MCF 10A (cell line): Measurements from ENCODE around the gene STK16. TPM values are rescaled to one million over a fixed set of nuclear protein-coding genes. Genes with fewer than 3 reads are reported as not detected.

Experiments used
- BruUV-seq: library from RNA; stranded (reverse); fragments of 400-500 nt; replicated peaks from 2 replicates; lab custom pipeline; 2021; lab: Mats Ljungman, UMichigan
- CTCF ChIA-PET: fragments of 300-600 bp; sonication (Branson Sonifier 250); formaldehyde crosslinking; extraction: SDS; loops from one replicate; lab custom pipeline; 2021; ENCODE audit warnings: antibody characterized with exemption, inconsistent platforms; lab: Yijun Ruan, JAX
- POLR2A ChIA-PET: fragments of 300-600, 350-650 bp; sonication (Branson Sonifier 250); formaldehyde crosslinking; extraction: SDS; loops from one replicate; lab custom pipeline; 2020; ENCODE audit warnings: antibody characterized with exemption, inconsistent platforms; lab: Yijun Ruan, JAX
- DNase-seq: peaks from one replicate; pipeline ENCODE4 v3.0.0-alpha.2; 2018; ENCODE audit not compliant: unreplicated experiment
- H3K27ac Mint-ChIP-seq: one replicate; pipeline ENCODE4 v1.8.0; 2022; ENCODE audit warnings: mild to moderate bottlenecking, low read depth, mixed read lengths; ENCODE audit not compliant: unreplicated experiment
- H3K27me3 Mint-ChIP-seq: one replicate; pipeline ENCODE4 v1.8.0; 2022; ENCODE audit warnings: mixed read lengths; ENCODE audit not compliant: insufficient read depth, unreplicated experiment
- H3K36me3 Mint-ChIP-seq: one replicate; pipeline ENCODE4 v1.8.0; 2022; ENCODE audit warnings: mild to moderate bottlenecking, moderate library complexity, mixed read lengths; ENCODE audit not compliant: insufficient read depth, unreplicated experiment
- H3K4me1 Mint-ChIP-seq: one replicate; pipeline ENCODE4 v1.8.0; 2022; ENCODE audit warnings: mixed read lengths; ENCODE audit not compliant: insufficient read depth, unreplicated experiment
- H3K4me3 Mint-ChIP-seq: one replicate; pipeline ENCODE4 v1.8.0; 2022; ENCODE audit warnings: mild to moderate bottlenecking, moderate library complexity, mixed read lengths; ENCODE audit not compliant: unreplicated experiment
- H3K9me3 Mint-ChIP-seq: one replicate; pipeline ENCODE4 v1.8.0; 2022; ENCODE audit warnings: mixed read lengths; ENCODE audit not compliant: unreplicated experiment
- intact Hi-C: fragments of 100-400 bp; cut with micrococcal nuclease; formaldehyde crosslinking; loops from 2 replicates; pipeline ENCODE4 v1.14.1; 2022
- total RNA-seq: library from RNA; stranded (reverse); gene quantifications from 2 replicates; pipeline ENCODE4 v1.2.3, GENCODE V29; 2022
- TF ChIP-seq, protein P1 (sequence below): fragments of 200-600 bp; IDR thresholded peaks from one replicate; pipeline ENCODE4 v1.8.0; 2022; ENCODE audit warnings: antibody characterized with exemption, mild to moderate bottlenecking; ENCODE audit not compliant: unreplicated experiment

STK16 gene
- total RNA-seq, 1 experiment from 2014 or later, result 33.4 TPM

DNA sequence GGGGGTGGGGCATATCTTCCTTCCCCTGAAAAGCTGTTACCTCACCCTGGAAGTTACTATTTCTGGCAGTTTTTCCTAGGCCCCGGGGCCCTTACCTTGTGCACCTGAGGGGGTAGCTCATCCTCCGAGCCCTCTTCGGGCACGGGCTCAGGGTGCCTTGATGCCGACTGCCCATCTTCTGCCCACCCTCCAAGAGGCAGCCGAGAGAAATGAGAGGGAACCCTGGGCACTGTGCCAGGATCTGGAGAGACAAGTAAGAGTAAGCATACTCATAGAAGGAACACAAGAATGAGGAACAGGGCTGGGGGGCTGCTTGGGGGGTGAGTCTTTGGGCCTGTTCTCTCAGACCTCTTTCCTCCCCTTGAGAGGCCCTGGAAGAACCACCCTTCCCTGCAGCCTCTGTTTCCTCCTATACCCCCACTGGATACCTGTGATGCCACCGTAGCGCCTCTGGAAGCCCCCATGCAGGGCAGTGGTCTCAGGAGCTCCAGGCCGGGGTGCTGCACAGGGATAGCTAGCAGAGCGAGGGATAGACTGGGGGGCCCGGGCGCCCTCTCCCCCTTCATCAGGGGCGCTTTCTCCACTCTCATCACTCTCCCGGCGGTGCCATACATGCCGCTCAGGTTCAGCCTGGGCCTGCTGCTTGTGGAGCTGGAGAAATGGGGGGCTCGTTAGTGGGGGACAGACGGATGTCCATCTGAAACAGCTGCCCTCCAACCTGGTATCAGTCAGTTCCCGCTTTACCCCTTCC lies 24.5 kb upstream of the STK16 start:
- no peak overlapping the region for H3K27ac Mint-ChIP-seq
- DNase-seq, result no peak
- intact Hi-C loops, result no loop called here
- H3K27me3 Mint-ChIP-seq, result no peaks in the 10 kb centered on the region
- TF ChIP-seq, protein P1, sequence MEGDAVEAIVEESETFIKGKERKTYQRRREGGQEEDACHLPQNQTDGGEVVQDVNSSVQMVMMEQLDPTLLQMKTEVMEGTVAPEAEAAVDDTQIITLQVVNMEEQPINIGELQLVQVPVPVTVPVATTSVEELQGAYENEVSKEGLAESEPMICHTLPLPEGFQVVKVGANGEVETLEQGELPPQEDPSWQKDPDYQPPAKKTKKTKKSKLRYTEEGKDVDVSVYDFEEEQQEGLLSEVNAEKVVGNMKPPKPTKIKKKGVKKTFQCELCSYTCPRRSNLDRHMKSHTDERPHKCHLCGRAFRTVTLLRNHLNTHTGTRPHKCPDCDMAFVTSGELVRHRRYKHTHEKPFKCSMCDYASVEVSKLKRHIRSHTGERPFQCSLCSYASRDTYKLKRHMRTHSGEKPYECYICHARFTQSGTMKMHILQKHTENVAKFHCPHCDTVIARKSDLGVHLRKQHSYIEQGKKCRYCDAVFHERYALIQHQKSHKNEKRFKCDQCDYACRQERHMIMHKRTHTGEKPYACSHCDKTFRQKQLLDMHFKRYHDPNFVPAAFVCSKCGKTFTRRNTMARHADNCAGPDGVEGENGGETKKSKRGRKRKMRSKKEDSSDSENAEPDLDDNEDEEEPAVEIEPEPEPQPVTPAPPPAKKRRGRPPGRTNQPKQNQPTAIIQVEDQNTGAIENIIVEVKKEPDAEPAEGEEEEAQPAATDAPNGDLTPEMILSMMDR, result no peak
- no TSS peak for BruUV-seq
- ChIA-PET POLR2A (interaction anchor here (1.2 to 6.3 kb wide), 4 partner anchors 8 to 44 kb away, joined by 3 to 127 read pairs (median 54); partner anchors contain the start of genes ANKZF1, ATG9A, CNPPD1 and GLB1L), CTCF (interaction anchor here (0.7 to 2.9 kb wide), 6 partner anchors 24 to 74 kb away, joined by 3 to 17 read pairs (median 3); partner anchors contain the start of genes GLB1L and STK16)
- H3K4me3 Mint-ChIP-seq, result no peak overlapping the region
- H3K9me3 Mint-ChIP-seq, result no peaks in the 10 kb centered on the region
- H3K4me1 Mint-ChIP-seq, result no peaks in the 10 kb centered on the region
- peaks cover 43% of the 10 kb centered on the region for H3K36me3 Mint-ChIP-seq

DNA sequence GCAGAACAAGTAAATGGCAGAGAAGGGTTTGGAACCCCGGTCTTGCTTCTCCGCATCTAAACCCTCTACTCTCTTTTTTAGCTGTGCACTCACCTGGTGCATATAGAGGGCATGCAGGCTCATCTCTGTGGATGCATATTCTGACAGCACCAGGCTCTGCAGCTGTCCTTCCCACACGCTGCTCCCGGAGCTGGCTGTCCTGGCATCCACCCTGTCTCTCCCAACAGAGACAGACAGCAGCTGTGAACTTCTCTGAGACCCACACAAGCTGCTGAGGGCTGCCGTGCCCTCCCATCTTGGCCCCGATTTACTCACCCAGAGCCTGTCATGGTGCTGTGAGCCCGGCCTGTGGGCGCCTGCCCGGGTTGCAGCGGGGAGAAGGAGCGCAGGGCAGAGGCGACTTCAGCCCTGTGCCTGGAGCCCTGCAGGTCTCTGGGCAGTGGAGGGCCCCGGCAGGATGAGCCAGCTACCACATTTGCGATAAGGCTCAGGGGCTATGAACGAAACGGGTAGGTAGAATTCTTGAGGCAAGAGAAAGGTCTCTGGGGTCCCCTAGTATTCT lies 23.2 kb upstream of the STK16 start:
- no peaks in the 10 kb centered on the region for H3K9me3 Mint-ChIP-seq
- H3K4me1 Mint-ChIP-seq, result no peaks in the 10 kb centered on the region
- peaks cover 50% of the 10 kb centered on the region for H3K36me3 Mint-ChIP-seq
- intact Hi-C loops, result no loop called here
- DNase-seq, result no peak
- TF ChIP-seq, protein P1, result no peak
- POLR2A ChIA-PET, result interaction anchor here (0.6 to 1.2 kb wide), 3 partner anchors 23 to 71 kb away, joined by 3 to 4 read pairs (median 3); partner anchors contain the start of genes DNAJB2 and GLB1L
- BruUV-seq, result no TSS peak
- no peak overlapping the region for H3K4me3 Mint-ChIP-seq
- H3K27ac Mint-ChIP-seq, result no peak overlapping the region
- CTCF ChIA-PET, result interaction anchor here (0.6 to 2.9 kb wide), 4 partner anchors 27 to 146 kb away, joined by 3 to 17 read pairs (median 3); no protein-coding TSS in a partner anchor
- no peaks in the 10 kb centered on the region for H3K27me3 Mint-ChIP-seq

DNA sequence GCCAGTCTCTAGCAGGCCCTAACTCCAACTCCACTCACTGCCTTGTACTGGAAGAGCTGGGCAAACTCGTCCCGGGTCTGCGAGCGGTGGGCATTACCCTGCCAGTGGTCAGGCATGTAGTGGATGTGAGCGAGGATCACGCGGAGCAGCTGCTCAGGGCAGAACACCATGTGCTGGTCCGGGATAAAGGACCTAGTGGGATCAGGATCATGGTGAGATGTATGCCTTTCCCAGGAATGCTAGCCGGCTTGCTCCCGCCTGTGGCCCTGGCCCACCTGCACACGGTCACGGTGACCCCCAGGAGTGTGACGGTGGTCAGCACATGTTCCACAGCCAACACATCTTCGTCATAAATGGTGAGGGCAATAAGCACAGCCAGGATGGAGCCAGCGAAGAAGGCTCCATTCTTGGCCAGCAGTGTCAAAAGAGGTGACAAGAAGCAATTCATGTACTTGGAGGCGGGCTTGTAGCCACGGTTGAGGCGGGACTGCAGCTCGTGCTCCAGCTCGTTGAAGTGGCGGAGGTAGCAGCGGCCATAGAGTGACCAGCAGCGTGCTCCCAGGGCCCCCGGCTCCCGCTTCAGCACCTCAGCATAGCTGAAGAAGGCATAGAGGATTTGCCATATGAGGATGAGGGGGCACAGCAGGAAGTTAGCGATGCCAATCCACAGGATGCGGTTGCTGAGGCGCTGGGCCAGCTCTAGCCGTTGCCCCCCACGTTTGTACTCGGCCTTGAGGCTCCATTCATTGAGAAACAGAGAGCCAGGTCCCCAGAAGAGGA lies 21.3 kb upstream of the STK16 start:
- TF ChIP-seq, protein P1, result no peak
- no peak overlapping the region for H3K27ac Mint-ChIP-seq
- peaks cover 48% of the 10 kb centered on the region for H3K36me3 Mint-ChIP-seq
- DNase-seq, result no peak
- H3K4me3 Mint-ChIP-seq, result no peak overlapping the region
- CTCF ChIA-PET, result interaction anchor here (0.6 kb wide), 1 partner anchor 50 kb away, joined by 3 read pairs; no protein-coding TSS in a partner anchor
- POLR2A ChIA-PET, result interaction anchor here (1.6 kb wide), 2 partner anchors 17 to 21 kb away, joined by 5 to 6 read pairs; partner anchors contain the start of genes GLB1L, STK16 and ZFAND2B
- intact Hi-C loops, result no loop called here
- H3K9me3 Mint-ChIP-seq, result no peaks in the 10 kb centered on the region
- no peaks in the 10 kb centered on the region for H3K27me3 Mint-ChIP-seq
- peaks cover 12% of the 10 kb centered on the region for H3K4me1 Mint-ChIP-seq
- no TSS peak for BruUV-seq
